ENCODE measurements around the gene SPTLC2.

SPTLC2 gene

DNA sequence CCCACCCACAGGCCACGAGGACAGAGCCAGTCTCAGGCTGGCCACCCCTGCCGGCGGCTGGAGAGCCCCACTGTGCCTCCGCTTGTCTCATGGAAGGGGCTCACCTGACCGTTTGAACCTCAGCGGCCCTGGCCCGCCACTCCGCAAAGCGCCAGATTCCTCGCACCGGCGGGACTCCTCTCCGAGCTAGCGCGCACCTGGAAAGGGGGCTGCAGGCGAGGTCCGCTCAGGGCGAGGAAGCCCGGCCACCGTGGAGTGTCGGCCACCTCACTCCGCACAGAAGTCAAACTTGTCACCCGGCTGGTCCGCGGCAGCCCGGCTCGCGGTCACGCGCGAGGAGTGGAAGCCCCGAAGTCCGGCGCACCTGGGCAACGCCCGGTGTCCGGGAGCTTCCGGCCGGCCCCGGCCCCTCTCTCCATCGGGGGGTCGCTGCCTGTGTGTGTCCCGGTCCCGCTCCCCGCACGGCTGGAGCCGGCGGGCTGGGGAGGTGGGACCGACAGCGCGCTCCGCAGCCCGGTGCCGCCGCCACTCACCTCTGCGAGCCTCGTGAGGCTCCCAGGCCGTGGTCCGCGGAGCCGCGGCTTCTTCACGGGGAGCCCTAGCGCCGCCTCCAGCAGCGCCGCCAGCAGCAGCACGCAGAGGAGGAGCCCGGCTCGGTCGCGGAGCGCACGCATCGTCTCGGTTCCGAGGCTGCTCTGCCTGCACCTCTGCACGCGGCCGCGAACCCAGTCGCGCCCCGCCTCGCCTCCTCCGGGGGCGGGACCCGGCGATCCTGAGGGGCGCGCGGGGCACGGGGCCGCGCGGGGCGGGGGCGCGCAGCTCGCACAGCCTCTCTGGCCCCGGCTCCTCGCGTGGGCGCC, 118.1 kb downstream of the SPTLC2 start, which contains the start of gene ISM2:
Gene ISM2 (minus strand): TSS at position 697 of the 860 bp plus-strand sequence. CDS start 23 bp downstream, at position 674.
- peak within 1 kb of the TSS; percentile 59 for H3K4me3 ChIP-seq (ENCODE audit: low read depth, low read length)
- no peak for DNase-seq (ENCODE audit: low read depth)
- TF ChIP-seq, protein P1, sequence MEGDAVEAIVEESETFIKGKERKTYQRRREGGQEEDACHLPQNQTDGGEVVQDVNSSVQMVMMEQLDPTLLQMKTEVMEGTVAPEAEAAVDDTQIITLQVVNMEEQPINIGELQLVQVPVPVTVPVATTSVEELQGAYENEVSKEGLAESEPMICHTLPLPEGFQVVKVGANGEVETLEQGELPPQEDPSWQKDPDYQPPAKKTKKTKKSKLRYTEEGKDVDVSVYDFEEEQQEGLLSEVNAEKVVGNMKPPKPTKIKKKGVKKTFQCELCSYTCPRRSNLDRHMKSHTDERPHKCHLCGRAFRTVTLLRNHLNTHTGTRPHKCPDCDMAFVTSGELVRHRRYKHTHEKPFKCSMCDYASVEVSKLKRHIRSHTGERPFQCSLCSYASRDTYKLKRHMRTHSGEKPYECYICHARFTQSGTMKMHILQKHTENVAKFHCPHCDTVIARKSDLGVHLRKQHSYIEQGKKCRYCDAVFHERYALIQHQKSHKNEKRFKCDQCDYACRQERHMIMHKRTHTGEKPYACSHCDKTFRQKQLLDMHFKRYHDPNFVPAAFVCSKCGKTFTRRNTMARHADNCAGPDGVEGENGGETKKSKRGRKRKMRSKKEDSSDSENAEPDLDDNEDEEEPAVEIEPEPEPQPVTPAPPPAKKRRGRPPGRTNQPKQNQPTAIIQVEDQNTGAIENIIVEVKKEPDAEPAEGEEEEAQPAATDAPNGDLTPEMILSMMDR (IDR thresholded peaks at IDR 0.05; ENCODE audit: low read depth, low read length, missing control alignments), result no peak

DNA sequence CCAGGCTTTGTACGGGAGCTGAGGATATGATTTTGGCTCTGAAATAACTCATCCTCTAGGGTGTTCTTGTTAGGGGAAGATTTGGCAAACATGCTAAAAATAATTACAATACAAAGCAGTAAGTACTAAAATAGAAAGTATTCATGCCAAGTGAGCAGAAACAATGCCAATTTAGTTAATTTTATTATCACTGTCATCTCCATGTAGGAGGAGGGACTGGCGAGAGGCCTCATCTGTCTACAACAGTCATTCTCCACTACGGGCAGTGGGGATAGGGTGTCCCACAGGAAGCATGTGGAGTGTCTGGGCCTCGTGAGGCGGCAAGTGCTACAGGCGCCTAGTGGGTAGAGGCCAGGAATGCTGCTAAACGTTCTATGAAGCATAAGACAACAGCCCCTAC, 121.1 kb downstream of the SPTLC2 start:
- DNase-seq (ENCODE audit: low read depth), result no peak
- TF ChIP-seq, protein P1 (IDR thresholded peaks at IDR 0.05; ENCODE audit: low read depth, low read length, missing control alignments), result no peak

DNA sequence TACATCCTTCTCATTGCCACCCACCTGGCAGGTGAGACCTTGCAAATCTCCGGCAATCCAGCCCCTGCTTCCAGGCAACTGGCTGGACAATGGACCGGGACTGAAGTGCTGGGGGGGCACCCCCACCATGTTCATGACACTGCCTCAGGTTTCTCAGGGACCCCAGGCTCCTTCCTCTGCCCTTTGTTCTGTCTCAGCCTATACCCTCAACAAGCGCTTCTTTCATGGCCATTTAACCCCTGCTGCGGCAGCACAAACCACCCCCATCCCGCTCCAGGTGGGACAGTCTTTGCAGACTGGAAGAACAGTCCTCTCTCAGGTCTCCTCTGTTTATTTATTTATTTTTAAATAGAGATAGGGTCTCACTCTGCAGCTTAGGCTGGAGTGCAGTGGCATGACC, 125.4 kb downstream of the SPTLC2 start:
- H3K4me3 ChIP-seq (ENCODE audit: low read depth, low read length), result no peak overlapping the region
- TF ChIP-seq, protein P1 (IDR thresholded peaks at IDR 0.05; ENCODE audit: low read depth, low read length, missing control alignments), result no peak
- no peak for DNase-seq (ENCODE audit: low read depth)

More for the DNA sequence above, 121.1 kb downstream of the SPTLC2 start:
- H3K4me3 ChIP-seq (ENCODE audit: low read depth, low read length), result no peak overlapping the region

DNA sequence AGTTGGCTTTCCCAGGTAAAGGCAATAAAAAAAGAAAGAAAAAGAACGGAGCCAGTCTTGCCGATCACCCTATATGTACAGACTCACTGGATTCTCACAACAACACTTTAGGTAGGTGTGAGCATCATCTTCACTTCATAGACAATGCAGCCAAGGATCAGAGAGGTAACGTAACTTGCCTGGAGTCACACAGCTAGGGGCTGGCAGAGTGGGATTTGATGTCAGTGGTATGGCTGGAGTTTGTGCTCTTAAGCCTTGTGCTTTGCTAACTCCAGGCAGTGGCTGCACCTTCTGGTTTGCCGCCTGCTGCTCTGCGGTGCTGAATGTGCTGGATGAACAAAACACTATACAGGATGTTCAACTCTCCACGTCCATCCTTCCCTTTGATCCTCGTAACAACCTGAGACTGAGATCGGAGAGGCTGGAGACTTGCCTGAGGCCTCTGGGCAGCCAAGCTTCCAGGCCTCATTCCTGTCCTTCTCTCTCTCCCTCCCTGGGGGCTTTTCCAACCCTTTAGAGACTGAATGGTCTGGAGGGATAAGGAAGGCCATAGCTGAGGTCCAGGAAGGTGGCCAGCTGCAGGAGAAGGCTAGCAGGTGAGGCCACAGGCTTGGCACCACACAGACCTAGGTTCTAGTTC, 126.0 kb downstream of the SPTLC2 start:
- DNase-seq (ENCODE audit: low read depth), result no peak
- TF ChIP-seq, protein P1 (IDR thresholded peaks at IDR 0.05; ENCODE audit: low read depth, low read length, missing control alignments), result no peak
- no peak overlapping the region for H3K4me3 ChIP-seq (ENCODE audit: low read depth, low read length)

DNA sequence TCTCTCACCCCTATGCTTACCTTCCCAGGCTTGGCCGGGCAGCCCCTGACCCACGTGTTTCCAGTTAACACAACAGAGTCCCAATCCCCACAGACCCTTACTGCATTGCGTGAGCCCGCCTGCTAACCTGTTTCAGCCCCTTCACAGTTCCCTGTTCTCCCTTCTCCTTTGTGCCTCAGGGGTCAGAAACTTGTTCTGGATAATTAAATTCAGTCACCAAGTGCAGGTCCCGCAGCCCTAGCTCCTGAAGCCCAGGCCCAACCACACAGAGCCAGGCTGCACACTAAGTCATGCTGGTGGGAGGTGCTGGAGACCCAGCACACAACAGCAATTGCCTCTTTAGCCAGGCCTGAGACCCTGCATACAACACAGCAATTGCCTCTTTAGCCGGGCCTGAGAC, 127.4 kb downstream of the SPTLC2 start:
- TF ChIP-seq, protein P1 (IDR thresholded peaks at IDR 0.05; ENCODE audit: low read depth, low read length, missing control alignments), result no peak
- no peak for DNase-seq (ENCODE audit: low read depth)
- H3K4me3 ChIP-seq (ENCODE audit: low read depth, low read length), result no peak overlapping the region

DNA sequence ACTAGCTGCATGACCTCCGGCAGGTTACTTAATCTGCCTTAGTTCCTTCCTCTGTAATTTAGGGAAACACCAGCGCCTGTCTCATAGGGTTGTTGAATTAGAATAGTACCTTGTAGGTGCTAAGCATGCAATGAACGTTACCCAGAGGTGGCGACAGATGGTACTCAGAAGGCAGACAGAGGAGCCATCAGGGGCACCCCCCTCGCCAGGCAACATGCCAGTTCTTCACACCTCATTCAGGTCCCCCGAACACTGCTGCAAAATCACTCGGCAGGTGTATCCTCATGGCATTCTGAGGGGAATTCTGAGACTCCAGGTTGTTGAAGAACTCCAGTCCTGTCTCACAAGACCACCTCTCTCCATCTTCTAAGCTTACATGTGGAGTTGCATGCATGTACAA, 127.9 kb downstream of the SPTLC2 start:
- TF ChIP-seq, protein P1 (IDR thresholded peaks at IDR 0.05; ENCODE audit: low read depth, low read length, missing control alignments), result no peak
- no peak for DNase-seq (ENCODE audit: low read depth)
- no peak overlapping the region for H3K4me3 ChIP-seq (ENCODE audit: low read depth, low read length)
